Trophoblast cell (in vitro differentiated cells and primary cell): ENCODE results near the gene AJM1.

Experiments
- DNase-seq, 2 donors: peaks; one replicate each; pipeline ENCODE4 v3.0.0-alpha.2; 2016
- H2AFZ ChIP-seq: 2 replicates; pipeline ENCODE4 v1.6.1; 2013; ENCODE audit warnings: low read length, moderate library complexity, mild to moderate bottlenecking; ENCODE audit not compliant: insufficient read depth, poor library complexity
- H2AK5ac ChIP-seq: 2 replicates; pipeline ENCODE4 v1.6.1; 2013; ENCODE audit warnings: mild to moderate bottlenecking, low read length
- H2BK120ac ChIP-seq: 2 replicates; pipeline ENCODE4 v1.6.1; 2013; ENCODE audit warnings: low read length, mild to moderate bottlenecking, moderate library complexity; ENCODE audit not compliant: insufficient read depth, poor library complexity
- H2BK12ac ChIP-seq: 2 replicates; pipeline ENCODE4 v1.6.1; 2013; ENCODE audit warnings: mild to moderate bottlenecking, low read length, moderate library complexity
- H2BK5ac ChIP-seq: 2 replicates; pipeline ENCODE4 v1.6.1; 2013; ENCODE audit warnings: low read length, low read depth, moderate library complexity, mild to moderate bottlenecking; ENCODE audit not compliant: poor library complexity
- H3K14ac ChIP-seq: 2 replicates; pipeline ENCODE4 v1.6.1; 2013; ENCODE audit warnings: mild to moderate bottlenecking, low read length
- H3K18ac ChIP-seq: 2 replicates; pipeline ENCODE4 v1.6.1; 2013; ENCODE audit warnings: mild to moderate bottlenecking, low read length
- H3K23ac ChIP-seq: 2 replicates; pipeline ENCODE4 v1.6.1; 2013; ENCODE audit warnings: low read length
- H3K27ac ChIP-seq: 2 replicates; pipeline ENCODE4 v1.5.1; 2013; ENCODE audit warnings: low read depth, mild to moderate bottlenecking, inconsistent platforms, low read length, moderate library complexity
- H3K27me3 ChIP-seq: 2 replicates; pipeline ENCODE4 v1.6.1; 2013; ENCODE audit warnings: inconsistent platforms, mild to moderate bottlenecking, low read length, moderate library complexity; ENCODE audit not compliant: insufficient read depth
- H3K36me3 ChIP-seq, 2 experiments: 1 replicate in 1 of 2; 2 replicates in 1 of 2; pipeline ENCODE4 v1.6.1; 2013; ENCODE audit warnings: low read length in 2 of 2, mild to moderate bottlenecking in 2 of 2, moderate library complexity in 1 of 2; ENCODE audit not compliant: insufficient read depth in 2 of 2, control insufficient read depth in 1 of 2
- H3K4ac ChIP-seq: 2 replicates; pipeline ENCODE4 v1.6.1; 2013; ENCODE audit warnings: low read depth, mild to moderate bottlenecking, low read length, moderate library complexity
- H3K4me1 ChIP-seq, 2 experiments: 1 replicate in 1 of 2; 2 replicates in 1 of 2; pipeline ENCODE4 v1.6.1; 2013; ENCODE audit warnings: low read length in 2 of 2, mild to moderate bottlenecking in 2 of 2, moderate library complexity in 1 of 2; ENCODE audit not compliant: insufficient read depth in 2 of 2, control insufficient read depth in 1 of 2
- H3K4me2 ChIP-seq: 2 replicates; pipeline ENCODE4 v1.6.1; 2013; ENCODE audit warnings: inconsistent platforms, mild to moderate bottlenecking, low read length, moderate library complexity
- H3K4me3 ChIP-seq: 2 replicates; pipeline ENCODE4 v1.5.1; 2013; ENCODE audit warnings: mild to moderate bottlenecking, low read depth, low read length, inconsistent platforms
- H3K79me1 ChIP-seq: one replicate; pipeline ENCODE4 v1.6.1; 2013; ENCODE audit warnings: low read length
- H3K79me2 ChIP-seq: 2 replicates; pipeline ENCODE4 v1.6.1; 2013; ENCODE audit warnings: low read length, mild to moderate bottlenecking; ENCODE audit not compliant: control insufficient read depth, insufficient read depth, poor library complexity
- H3K9ac ChIP-seq: 2 replicates; pipeline ENCODE4 v1.6.1; 2013; ENCODE audit warnings: mild to moderate bottlenecking, low read length
- H3K9me3 ChIP-seq: 2 replicates; pipeline ENCODE4 v1.6.1; 2013; ENCODE audit warnings: low read depth, mild to moderate bottlenecking, control low read depth, inconsistent platforms, low read length; ENCODE audit not compliant: insufficient read depth
- H4K12ac ChIP-seq: 2 replicates; pipeline ENCODE4 v1.6.1; 2013; ENCODE audit warnings: low read depth, mild to moderate bottlenecking, low read length, moderate library complexity
- H4K8ac ChIP-seq: 2 replicates; pipeline ENCODE4 v1.6.1; 2013; ENCODE audit warnings: low read depth, mild to moderate bottlenecking, low read length, moderate library complexity
- H4K91ac ChIP-seq: one replicate; pipeline ENCODE4 v1.6.1; 2013; ENCODE audit warnings: low read depth, mild to moderate bottlenecking, low read length, moderate library complexity
- WGBS: extraction: QIAGEN DNeasy Blood & Tissue Kit; methylation state at CpG from one replicate; pipeline ENCODE4 v1.1.7; 2013; ENCODE audit warnings: missing lambda C conversion rate; ENCODE audit not compliant: insufficient read length, insufficient coverage; ENCODE audit errors: extremely low coverage; 5-methylcytosine and 5-hydroxymethylcytosine counted together

AJM1 gene

GRCh38 chr9:136849960-136850865 lies 7.9 kb downstream of the AJM1 start:
- Histone ChIP-seq H2BK5ac (peak overlapping the region; percentile 2), H3K4me3 (peak overlapping the region; percentile 65), H4K91ac (peak overlapping the region; percentile 67), H2AK5ac (peak overlapping the region; percentile 64), H3K9me3 (peaks cover 23% of the 10 kb centered on the region), H3K79me2 (peaks cover 9% of the 10 kb centered on the region), H3K36me3 (peaks cover 15 to 20% of the 10 kb centered on the region in 2 experiments), H3K27ac (peak overlapping the region; percentile 18), H4K8ac (peak overlapping the region; percentile 0), H3K79me1 (peaks cover 22% of the 10 kb centered on the region), H3K23ac (no peak overlapping the region), H3K27me3 (peaks cover 4% of the 10 kb centered on the region), H3K4me2 (peak overlapping the region; percentile 63), H3K18ac (peak overlapping the region; percentile 42), H3K4me1 (peaks cover 19 to 20% of the 10 kb centered on the region in 2 experiments), H3K4ac (peak overlapping the region; percentile 30), H2AFZ (peak overlapping the region; percentile 4), H2BK12ac (no peak overlapping the region), H3K14ac (peak overlapping the region; percentile 60), H4K12ac (peak overlapping the region; percentile 24), H3K9ac (peak overlapping the region; percentile 8), H2BK120ac (no peak overlapping the region)
- WGBS = no CpG with 5 or more reads among the region's 43 CpGs
- no peak for DNase-seq

GRCh38 chr9:136850866-136851775 lies 8.8 kb downstream of the AJM1 start:
- no peak overlapping the region for H2BK12ac ChIP-seq
- H3K9ac ChIP-seq = no peak overlapping the region
- H3K36me3 ChIP-seq = peaks cover 15 to 20% of the 10 kb centered on the region in 2 experiments
- peak overlapping the region; percentile 9 for H4K12ac ChIP-seq
- no peak overlapping the region for H2BK5ac ChIP-seq
- H3K9me3 ChIP-seq = peaks cover 16% of the 10 kb centered on the region
- no peak overlapping the region for H3K18ac ChIP-seq
- H2AK5ac ChIP-seq = no peak overlapping the region
- DNase-seq = no peak
- peaks cover 4% of the 10 kb centered on the region for H3K27me3 ChIP-seq
- no peak overlapping the region for H3K4me2 ChIP-seq
- H3K79me1 ChIP-seq = peaks cover 22% of the 10 kb centered on the region
- H3K79me2 ChIP-seq = peaks cover 9% of the 10 kb centered on the region
- H3K4me3 ChIP-seq = no peak overlapping the region
- no peak overlapping the region for H3K14ac ChIP-seq
- peaks cover 22 to 23% of the 10 kb centered on the region in 2 experiments for H3K4me1 ChIP-seq
- H3K27ac ChIP-seq = no peak overlapping the region
- no peak overlapping the region for H4K8ac ChIP-seq
- no peak overlapping the region for H3K4ac ChIP-seq
- no peak overlapping the region for H2BK120ac ChIP-seq
- WGBS = no CpG with 5 or more reads among the region's 23 CpGs
- H2AFZ ChIP-seq = no peak overlapping the region
- H3K23ac ChIP-seq = no peak overlapping the region
- H4K91ac ChIP-seq = no peak overlapping the region

GRCh38 chr9:136851941-136852663 lies 9.8 kb downstream of the AJM1 start, which contains the start of gene MAMDC4:
Gene MAMDC4 (plus strand): TSS chr9:136852346. CDS start chr9:136852417, 71 bp downstream.
- Histone ChIP-seq H3K79me2 (peaks cover 9% of the 10 kb centered on the region), H4K12ac (no peak within 1 kb of the TSS), H3K4ac (no peak within 1 kb of the TSS), H3K27ac (no peak within 1 kb of the TSS), H2BK5ac (no peak within 1 kb of the TSS), H3K79me1 (peaks cover 15% of the 10 kb centered on the region), H3K4me1 (peaks cover 13 to 14% of the 10 kb centered on the region in 2 experiments), H4K91ac (no peak within 1 kb of the TSS), H2BK12ac (no peak within 1 kb of the TSS), H2AK5ac (no peak within 1 kb of the TSS), H3K23ac (no peak within 1 kb of the TSS), H3K4me3 (no peak within 1 kb of the TSS), H3K14ac (no peak within 1 kb of the TSS), H3K27me3 (no peaks in the 10 kb centered on the region), H3K36me3 (peaks cover 15 to 20% of the 10 kb centered on the region in 2 experiments), H2BK120ac (no peak within 1 kb of the TSS), H3K4me2 (no peak within 1 kb of the TSS), H3K9me3 (peaks cover 7% of the 10 kb centered on the region), H3K18ac (no peak within 1 kb of the TSS), H2AFZ (no peak within 1 kb of the TSS), H3K9ac (no peak within 1 kb of the TSS), H4K8ac (no peak within 1 kb of the TSS)
- no peak for DNase-seq
- no CpG with 5 or more reads among the region's 23 CpGs for WGBS
